ENCODE measurements around the gene TUG1. TPM values are rescaled to one million over a fixed set of nuclear protein-coding genes. Genes with fewer than 3 reads are reported as not detected.

The TUG1 gene
- total and polyA plus RNA-seq, 2 of the 4 experiments (the other 2 are of a cell fraction), result 60.6 to 68.8 TPM

DNA sequence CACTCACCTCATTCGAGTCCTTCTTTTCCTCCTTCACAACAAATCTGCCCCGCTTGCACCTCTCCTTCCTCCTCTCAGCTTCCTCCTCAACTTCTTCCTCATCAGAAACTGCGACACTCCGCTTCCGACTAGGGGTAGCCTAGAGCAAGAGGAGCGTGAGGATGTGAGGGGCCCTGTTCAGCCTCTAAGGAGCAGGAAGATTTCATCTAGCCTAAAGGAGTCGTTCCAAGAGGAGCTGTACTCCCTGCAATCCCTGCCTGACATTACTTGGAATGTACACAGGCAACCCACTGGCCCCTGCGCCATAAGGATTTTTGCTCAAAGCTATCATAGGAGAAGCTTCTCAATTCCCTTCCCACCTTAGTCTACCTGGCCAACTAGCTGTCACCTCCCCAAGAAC is 35.0 kb upstream of the TUG1 start:
- dilution Hi-C loops (cut with HindIII; ENCODE audit: low sequenced_read_pairs, unreplicated experiment) (no loop called here), in situ Hi-C loops (cut with MboI; ENCODE audit: low sequenced_read_pairs) (no loop called here), intact Hi-C loops (cut with micrococcal nuclease) (no loop called here)
- ChIA-PET POLR2A (ENCODE audit: unreplicated experiment) (no interaction called here), CTCF (no interaction called here)
- Histone ChIP-seq H2AFZ (replicated peaks; ENCODE audit: low read length, poor library complexity) (no peak overlapping the region), H3K4me2 (ENCODE audit: low read depth, low read length) (no peak overlapping the region), H3K23ac (ENCODE audit: low read depth, low read length) (no peak overlapping the region), H3K9me3 (ENCODE audit: control insufficient read depth, insufficient read depth, low read length) (no peaks in the 10 kb centered on the region), H3K18ac (ENCODE audit: low read depth, low read length) (no peak overlapping the region), H3K9ac (ENCODE audit: low read depth, low read length) (no peak overlapping the region), H2BK5ac (ENCODE audit: low read depth, low read length, poor library complexity, severe bottlenecking) (no peak overlapping the region), H3K56ac (ENCODE audit: extremely low read depth, insufficient read depth, low read length) (no peak overlapping the region), H2AK9ac (replicated peaks; ENCODE audit: low read depth, low read length, poor library complexity) (peak overlapping the region; percentile 18), H4K8ac (ENCODE audit: low read depth in 2 of 2, low read length in 2 of 2) (no peak overlapping the region), H3K14ac (replicated peaks; ENCODE audit: low read depth, low read length) (no peak overlapping the region), H3K9me1 (ENCODE audit: insufficient read depth, low read length) (no peaks in the 10 kb centered on the region), H4K5ac (ENCODE audit: low read depth, low read length) (no peak overlapping the region), H3K36me3 (ENCODE audit: control insufficient read depth, insufficient read depth, low read length) (peaks cover 80% of the 10 kb centered on the region), H4K91ac (ENCODE audit: insufficient read depth, low read depth, low read length) (no peak overlapping the region), H3K4me3 (ENCODE audit: insufficient read depth, low read depth, low read length) (no peak overlapping the region), H2BK15ac (ENCODE audit: low read depth, low read length) (no peak overlapping the region), H4K20me1 (ENCODE audit: insufficient read depth, low read length) (peaks cover 5% of the 10 kb centered on the region; the same call in 1 of the 2 replicates), H3K27ac (ENCODE audit: insufficient read depth, low read length) (no peak overlapping the region), H3K4me1 (ENCODE audit: control insufficient read depth, insufficient read depth, low read length) (no peaks in the 10 kb centered on the region), H2AK5ac (ENCODE audit: low read depth, low read length) (no peak overlapping the region), H3K27me3 (ENCODE audit: control insufficient read depth, insufficient read depth, low read length) (no peaks in the 10 kb centered on the region), H2BK20ac (ENCODE audit: low read depth, low read length) (no peak overlapping the region), H2BK120ac (ENCODE audit: low read depth, low read length) (no peak overlapping the region), H3K79me1 (ENCODE audit: low read depth in 1 of 2, low read length in 2 of 2) (peaks cover 0 to 8% of the 10 kb centered on the region in 2 experiments; a peak in 3 of 4 replicates), H3K4ac (ENCODE audit: low read depth, low read length) (no peak overlapping the region)
- DNase-seq, result no peak
- TF ChIP-seq POLR2A (IDR thresholded peaks at IDR 0.05; ENCODE audit: low read depth, low read length), result no peak
- TF ChIP-seq, protein P1, sequence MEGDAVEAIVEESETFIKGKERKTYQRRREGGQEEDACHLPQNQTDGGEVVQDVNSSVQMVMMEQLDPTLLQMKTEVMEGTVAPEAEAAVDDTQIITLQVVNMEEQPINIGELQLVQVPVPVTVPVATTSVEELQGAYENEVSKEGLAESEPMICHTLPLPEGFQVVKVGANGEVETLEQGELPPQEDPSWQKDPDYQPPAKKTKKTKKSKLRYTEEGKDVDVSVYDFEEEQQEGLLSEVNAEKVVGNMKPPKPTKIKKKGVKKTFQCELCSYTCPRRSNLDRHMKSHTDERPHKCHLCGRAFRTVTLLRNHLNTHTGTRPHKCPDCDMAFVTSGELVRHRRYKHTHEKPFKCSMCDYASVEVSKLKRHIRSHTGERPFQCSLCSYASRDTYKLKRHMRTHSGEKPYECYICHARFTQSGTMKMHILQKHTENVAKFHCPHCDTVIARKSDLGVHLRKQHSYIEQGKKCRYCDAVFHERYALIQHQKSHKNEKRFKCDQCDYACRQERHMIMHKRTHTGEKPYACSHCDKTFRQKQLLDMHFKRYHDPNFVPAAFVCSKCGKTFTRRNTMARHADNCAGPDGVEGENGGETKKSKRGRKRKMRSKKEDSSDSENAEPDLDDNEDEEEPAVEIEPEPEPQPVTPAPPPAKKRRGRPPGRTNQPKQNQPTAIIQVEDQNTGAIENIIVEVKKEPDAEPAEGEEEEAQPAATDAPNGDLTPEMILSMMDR (conservative IDR thresholded peaks at IDR 0.05; ENCODE audit: low read depth, low read length), result no peak
- no peak for TF ChIP-seq CEBPB (IDR thresholded peaks at IDR 0.05; ENCODE audit: low read depth, low read length)
- no peak for TF ChIP-seq MAZ (IDR thresholded peaks at IDR 0.05; ENCODE audit: borderline replicate concordance, low read depth, low read length)
- TF ChIP-seq BHLHE40 (IDR thresholded peaks at IDR 0.05; ENCODE audit: low read depth, low read length), result no peak
- TF ChIP-seq, protein P2, sequence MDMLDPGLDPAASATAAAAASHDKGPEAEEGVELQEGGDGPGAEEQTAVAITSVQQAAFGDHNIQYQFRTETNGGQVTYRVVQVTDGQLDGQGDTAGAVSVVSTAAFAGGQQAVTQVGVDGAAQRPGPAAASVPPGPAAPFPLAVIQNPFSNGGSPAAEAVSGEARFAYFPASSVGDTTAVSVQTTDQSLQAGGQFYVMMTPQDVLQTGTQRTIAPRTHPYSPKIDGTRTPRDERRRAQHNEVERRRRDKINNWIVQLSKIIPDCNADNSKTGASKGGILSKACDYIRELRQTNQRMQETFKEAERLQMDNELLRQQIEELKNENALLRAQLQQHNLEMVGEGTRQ (IDR thresholded peaks at IDR 0.05; ENCODE audit: low read depth, low read length), result no peak
- no peak for TF ChIP-seq RFX5 (IDR thresholded peaks at IDR 0.05; ENCODE audit: low read depth, low read length)
- TF ChIP-seq NFE2L2 (IDR thresholded peaks at IDR 0.05; ENCODE audit: low read depth, low read length), result no peak
- TF ChIP-seq, protein P3, sequence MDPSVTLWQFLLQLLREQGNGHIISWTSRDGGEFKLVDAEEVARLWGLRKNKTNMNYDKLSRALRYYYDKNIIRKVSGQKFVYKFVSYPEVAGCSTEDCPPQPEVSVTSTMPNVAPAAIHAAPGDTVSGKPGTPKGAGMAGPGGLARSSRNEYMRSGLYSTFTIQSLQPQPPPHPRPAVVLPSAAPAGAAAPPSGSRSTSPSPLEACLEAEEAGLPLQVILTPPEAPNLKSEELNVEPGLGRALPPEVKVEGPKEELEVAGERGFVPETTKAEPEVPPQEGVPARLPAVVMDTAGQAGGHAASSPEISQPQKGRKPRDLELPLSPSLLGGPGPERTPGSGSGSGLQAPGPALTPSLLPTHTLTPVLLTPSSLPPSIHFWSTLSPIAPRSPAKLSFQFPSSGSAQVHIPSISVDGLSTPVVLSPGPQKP (IDR thresholded peaks at IDR 0.05; ENCODE audit: borderline replicate concordance, low read depth, low read length), result no peak
- no peak for TF ChIP-seq SMC3 (IDR thresholded peaks at IDR 0.05; ENCODE audit: low read depth, low read length)
- no peak for TF ChIP-seq MXI1 (IDR thresholded peaks at IDR 0.05; ENCODE audit: borderline replicate concordance, low read depth, low read length)
- no TSS peak for BruUV-seq (replicated peaks)
- ATAC-seq (ENCODE audit: low read depth), result no peak
- 100% methylated on average over 1 of the region's 8 CpGs; no CpG with 5 or more reads in 1 of the 2 experiments for WGBS, 2 experiments (ENCODE audit: extremely low coverage in 2 of 2, insufficient read length in 1 of 2)

Measured in IMR-90 (cell line).